Upper lobe of right lung (tissue), 1 donor: ENCODE data around the gene HS1BP3. TPM values are rescaled to one million over a fixed set of nuclear protein-coding genes. Genes with fewer than 3 reads are reported as not detected.

ENCODE experiments used
- ATAC-seq: fragments of 200-7000 bp; cut with Tn5 transposase; one replicate; pipeline ENCODE4 v1.9.1; 2020; ENCODE audit warnings: mild to moderate bottlenecking, moderate library complexity
- DNase-seq: peaks from one replicate; pipeline ENCODE4 v3.0.0-alpha.2; 2020
- H3K27ac ChIP-seq: fragments of 200-600 bp; one replicate; pipeline ENCODE4 v1.8.0; 2022
- H3K27me3 ChIP-seq: fragments of 200-600 bp; one replicate; pipeline ENCODE4 v1.8.0; 2022; ENCODE audit warnings: mild to moderate bottlenecking
- H3K36me3 ChIP-seq: fragments of 200-600 bp; one replicate; pipeline ENCODE4 v1.8.0; 2022
- H3K4me1 ChIP-seq: fragments of 200-600 bp; one replicate; pipeline ENCODE4 v1.8.0; 2022
- H3K4me3 ChIP-seq: fragments of 200-600 bp; one replicate; pipeline ENCODE4 v1.8.0; 2022; ENCODE audit warnings: mild to moderate bottlenecking
- H3K9me3 ChIP-seq: fragments of 200-600 bp; one replicate; pipeline ENCODE4 v1.8.0; 2022
- CTCF ChIP-seq: fragments of 200-600 bp; IDR thresholded peaks from one replicate; pipeline ENCODE4 v1.8.0; 2022; ENCODE audit warnings: antibody characterized with exemption
- intact Hi-C: fragments of 100-400 bp; cut with DNase I; formaldehyde crosslinking; loops from one replicate; pipeline ENCODE4 v1.11.0; 2022
- total RNA-seq: library from RNA; stranded (reverse); fragmentation: NEBNext Ultra II Directional; extraction: Animal tissue kit (Norgen Biotek cat#: 25700); gene quantifications from one replicate; pipeline ENCODE4 v1.2.1, GENCODE V29; 2021
- donor health status: DM: no; HTN: yes; CAD: no; lungs with severe emphysema.

HS1BP3 gene
- total RNA-seq, 1 donor from 2014 or later, result 35.8 TPM

- intact Hi-C loops, result no loop called here
- Histone ChIP-seq H3K4me1 (peaks cover 35% of the 10 kb centered on the region), H3K27ac (peak overlapping the region; percentile 42), H3K27me3 (no peaks in the 10 kb centered on the region), H3K36me3 (no peaks in the 10 kb centered on the region), H3K9me3 (peaks cover 3% of the 10 kb centered on the region), H3K4me3 (no peak overlapping the region)
- DNase-seq (peak; percentile 45), ATAC-seq (no peak)
- no peak for TF ChIP-seq CTCF
Observed at GRCh38 chr2:20585710-20586594, 64.9 kb downstream of the HS1BP3 start.

- peaks cover 29% of the 10 kb centered on the region for H3K4me1 ChIP-seq
- H3K27me3 ChIP-seq, result no peaks in the 10 kb centered on the region
- H3K36me3 ChIP-seq, result no peaks in the 10 kb centered on the region
- H3K4me3 ChIP-seq, result no peak overlapping the region
- peaks cover 3% of the 10 kb centered on the region for H3K9me3 ChIP-seq
- no peak for ATAC-seq
- no peak for TF ChIP-seq CTCF
- no peak for DNase-seq
- peak overlapping the region; percentile 21 for H3K27ac ChIP-seq
- intact Hi-C loops, result no loop called here
Observed at GRCh38 chr2:20585359-20585709, 65.6 kb downstream of the HS1BP3 start.

GRCh38 chr2:20584399-20585358 is 66.2 kb downstream of the HS1BP3 start:
- Histone ChIP-seq H3K27me3 (no peaks in the 10 kb centered on the region), H3K27ac (peak overlapping the region; percentile 51), H3K9me3 (peaks cover 3% of the 10 kb centered on the region), H3K36me3 (no peaks in the 10 kb centered on the region), H3K4me3 (no peak overlapping the region), H3K4me1 (peaks cover 28% of the 10 kb centered on the region)
- ATAC-seq (peak; percentile 60), DNase-seq (peak; percentile 58)
- intact Hi-C loops, result no loop called here
- no peak for TF ChIP-seq CTCF

- no peak overlapping the region for H3K4me3 ChIP-seq
- peaks cover 35% of the 10 kb centered on the region for H3K4me1 ChIP-seq
- H3K36me3 ChIP-seq, result no peaks in the 10 kb centered on the region
- peak overlapping the region; percentile 51 for H3K27ac ChIP-seq
- H3K27me3 ChIP-seq, result no peaks in the 10 kb centered on the region
- H3K9me3 ChIP-seq, result peaks cover 3% of the 10 kb centered on the region
- intact Hi-C loops, result no loop called here
- ATAC-seq (peak; percentile 3), DNase-seq (no peak)
- no peak for TF ChIP-seq CTCF
Observed at GRCh38 chr2:20584045-20584398, 66.9 kb downstream of the HS1BP3 start.

- DNase-seq (peak; percentile 57), ATAC-seq (no peak)
- H3K9me3 ChIP-seq, result peaks cover 3% of the 10 kb centered on the region
- no peak for TF ChIP-seq CTCF
- no peak overlapping the region for H3K4me3 ChIP-seq
- no peaks in the 10 kb centered on the region for H3K27me3 ChIP-seq
- peaks cover 41% of the 10 kb centered on the region for H3K4me1 ChIP-seq
- intact Hi-C loops, result no loop called here
- no peaks in the 10 kb centered on the region for H3K36me3 ChIP-seq
- peak overlapping the region; percentile 51 for H3K27ac ChIP-seq
Observed at GRCh38 chr2:20583425-20583881, 67.4 kb downstream of the HS1BP3 start.
